Mucosa of gallbladder (tissue), 1 donor: ENCODE data around the gene DUS4L. TPM values are rescaled to one million over a fixed set of nuclear protein-coding genes. Genes with fewer than 3 reads are reported as not detected.

Experiments
- DNase-seq: peaks from one replicate; pipeline ENCODE4 v3.0.0-alpha.2; 2020; ENCODE audit warnings: low spot score
- total RNA-seq: library from RNA; stranded (reverse); gene quantifications from one replicate; pipeline ENCODE4 v1.2.1, GENCODE V29; 2021
- donor health status: DM: no; HTN: no; CAD: no.

DUS4L gene
- total RNA-seq, 1 donor from 2014 or later: 6.6 TPM

GRCh38 chr7:107613948-107614347 is 50.2 kb downstream of the DUS4L start:
- DNase-seq: no peak

GRCh38 chr7:107614425-107614824 is 50.7 kb downstream of the DUS4L start:
- DNase-seq: no peak

- no peak for DNase-seq
Observed at GRCh38 chr7:107615910-107616680, 52.3 kb downstream of the DUS4L start.

- DNase-seq: no peak
Observed at GRCh38 chr7:107622429-107622828, 58.7 kb downstream of the DUS4L start.

- no peak for DNase-seq
Observed at GRCh38 chr7:107622894-107623293, 59.1 kb downstream of the DUS4L start.

GRCh38 chr7:107627002-107627401 is 63.2 kb downstream of the DUS4L start:
- DNase-seq: no peak

Other genes with a start within 250 kb of the DUS4L start
- gene GPR22, start 93.9 kb upstream of the DUS4L start, total RNA-seq: not detected
- 34.6 TPM for gene COG5, start 51 bp upstream of the DUS4L start, total RNA-seq
- 39.2 TPM for gene BCAP29, start 16.3 kb downstream of the DUS4L start, total RNA-seq
- gene SLC26A4, start 96.9 kb downstream of the DUS4L start, total RNA-seq: 0.52 TPM
- 23.5 TPM for gene CBLL1, start 180.2 kb downstream of the DUS4L start, total RNA-seq
- gene SLC26A3, start 239.3 kb downstream of the DUS4L start, total RNA-seq: 856 TPM